GM10847 (cell line): ENCODE measurements around the gene ITGA2.

Experiments used
- POLR2A ChIP-seq: IDR thresholded peaks from 2 replicates; pipeline ENCODE4 v1.6.1; 2011; ENCODE audit not compliant: insufficient read length; ENCODE audit errors: extremely low read depth

The ITGA2 gene

GRCh38 chr5:53025487-53025886, 36.3 kb downstream of the ITGA2 start:
- no peak for TF ChIP-seq POLR2A

- no peak for TF ChIP-seq POLR2A
Observed at GRCh38 chr5:53027913-53028312, 38.8 kb downstream of the ITGA2 start.

- TF ChIP-seq POLR2A, result no peak
Observed at GRCh38 chr5:53029608-53030007, 40.5 kb downstream of the ITGA2 start.

GRCh38 chr5:53030893-53031292, 41.7 kb downstream of the ITGA2 start:
- TF ChIP-seq POLR2A, result no peak

GRCh38 chr5:53031695-53032096, 42.5 kb downstream of the ITGA2 start:
- no peak for TF ChIP-seq POLR2A

- no peak for TF ChIP-seq POLR2A
Observed at GRCh38 chr5:53032188-53032587, 43.0 kb downstream of the ITGA2 start.

DNA sequence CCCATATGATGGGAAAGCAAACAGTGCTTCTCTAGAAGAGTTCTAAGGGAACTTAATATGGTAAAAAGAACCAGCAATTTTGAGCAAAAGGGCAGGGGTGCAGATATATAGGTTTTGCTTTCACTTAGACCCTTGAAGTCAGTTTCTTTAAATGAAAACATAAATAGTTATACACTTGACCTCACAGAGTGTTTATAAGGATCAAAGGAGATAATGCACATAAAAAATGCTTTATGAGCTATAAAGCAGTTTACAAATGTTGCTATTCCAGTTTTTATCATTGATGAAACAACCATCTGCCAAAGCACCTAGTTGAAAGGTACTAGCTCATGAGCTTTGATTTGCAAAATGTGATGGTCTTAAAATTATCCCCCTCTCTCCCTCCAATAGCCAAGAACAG, 45.7 kb downstream of the ITGA2 start:
- no peak for TF ChIP-seq POLR2A

- TF ChIP-seq POLR2A, result no peak
Observed at GRCh38 chr5:53035868-53036381, 46.8 kb downstream of the ITGA2 start.

DNA sequence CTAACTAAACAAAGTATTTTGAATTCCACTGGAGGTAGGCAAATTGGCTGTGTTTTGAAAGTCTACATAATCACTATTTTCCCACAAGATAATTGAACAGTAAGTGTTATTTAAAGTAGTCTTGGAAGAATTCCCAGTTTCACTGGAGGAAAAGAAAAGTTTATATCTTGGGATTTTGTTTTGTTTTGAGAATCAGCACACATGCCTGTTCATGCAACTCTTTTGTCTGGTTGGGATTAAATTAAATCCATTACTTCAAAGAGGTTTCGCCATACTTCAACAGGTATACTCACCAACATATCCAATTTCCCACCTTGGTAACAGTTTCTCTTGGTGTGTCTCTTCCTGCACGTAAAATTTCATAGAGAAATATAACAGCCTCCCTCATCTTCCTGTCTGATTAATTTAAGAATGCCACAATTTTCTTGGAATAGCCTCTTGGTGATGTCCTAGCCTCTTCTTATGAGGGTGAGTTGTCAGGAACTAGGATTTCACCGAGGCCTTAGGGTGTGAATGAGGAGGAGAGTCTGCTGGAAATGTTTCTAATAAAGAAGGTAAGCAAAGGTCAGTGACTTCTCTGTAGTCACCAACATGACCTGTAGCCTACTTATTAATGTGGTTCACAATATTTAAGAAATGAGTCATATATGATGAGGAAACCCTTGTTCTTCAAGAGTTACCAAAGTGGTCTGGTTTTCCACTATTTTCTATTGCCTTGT, 48.1 kb downstream of the ITGA2 start:
- no peak for TF ChIP-seq POLR2A

DNA sequence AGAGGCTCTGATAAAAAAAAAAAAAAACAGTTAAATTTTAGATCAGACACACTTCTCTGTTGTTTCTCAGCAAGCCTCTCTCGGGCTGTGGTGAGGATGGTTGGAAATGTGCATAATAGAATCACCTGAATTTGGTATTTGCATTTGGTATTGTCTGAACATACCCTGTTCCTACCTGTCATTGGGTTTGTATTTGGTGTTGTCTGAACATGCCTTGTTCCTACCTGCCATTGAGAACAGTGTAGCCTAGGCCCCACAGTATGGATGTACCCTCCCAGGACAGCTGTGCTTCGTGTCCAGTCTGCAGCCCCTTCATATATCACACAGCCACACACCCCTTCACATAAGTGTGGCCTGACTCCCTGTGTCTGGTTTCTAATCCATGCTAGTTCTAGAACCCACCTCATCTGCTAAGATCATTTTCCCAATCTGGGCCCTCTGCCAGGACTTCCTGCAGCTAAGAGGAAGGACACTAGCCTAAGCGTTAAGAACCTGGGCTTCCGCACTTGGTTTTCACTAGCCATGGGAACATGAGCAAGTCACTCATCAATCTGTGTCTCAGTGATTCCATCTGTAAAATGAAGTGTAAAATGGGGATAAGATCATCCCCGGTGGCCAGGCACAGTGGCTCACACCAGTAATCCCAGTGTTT, 49.2 kb downstream of the ITGA2 start:
- TF ChIP-seq POLR2A, result no peak

GRCh38 chr5:53039855-53040254, 50.7 kb downstream of the ITGA2 start:
- TF ChIP-seq POLR2A, result no peak

DNA sequence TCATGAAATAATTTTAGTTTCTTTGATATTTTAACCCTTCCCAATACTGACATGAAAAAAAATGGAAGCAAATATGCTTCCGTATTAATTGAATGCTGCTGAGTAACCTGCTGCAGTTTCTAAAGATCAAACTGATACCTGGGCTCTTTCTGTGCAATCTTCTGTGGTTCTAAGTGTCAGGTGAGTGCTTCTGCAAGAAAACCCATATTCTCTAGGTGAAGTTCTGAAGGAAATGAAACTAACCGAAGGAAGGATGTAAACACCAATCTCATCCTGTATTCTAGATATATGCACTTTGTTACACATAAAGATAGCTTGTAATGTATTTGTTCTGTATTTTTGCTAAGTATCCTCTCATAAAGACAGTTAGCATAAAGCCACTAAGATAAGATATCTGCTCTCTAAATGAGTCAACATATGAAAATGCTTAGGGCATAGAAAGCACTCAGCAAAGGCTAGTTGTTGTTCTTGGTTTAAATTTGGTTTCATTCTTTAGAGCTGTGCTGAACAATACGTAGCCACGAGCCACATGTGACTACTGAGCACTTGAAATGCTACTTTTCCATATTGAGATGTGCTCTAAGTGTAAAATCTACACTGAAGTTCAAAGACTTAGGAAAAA, 52.0 kb downstream of the ITGA2 start:
- no peak for TF ChIP-seq POLR2A

DNA sequence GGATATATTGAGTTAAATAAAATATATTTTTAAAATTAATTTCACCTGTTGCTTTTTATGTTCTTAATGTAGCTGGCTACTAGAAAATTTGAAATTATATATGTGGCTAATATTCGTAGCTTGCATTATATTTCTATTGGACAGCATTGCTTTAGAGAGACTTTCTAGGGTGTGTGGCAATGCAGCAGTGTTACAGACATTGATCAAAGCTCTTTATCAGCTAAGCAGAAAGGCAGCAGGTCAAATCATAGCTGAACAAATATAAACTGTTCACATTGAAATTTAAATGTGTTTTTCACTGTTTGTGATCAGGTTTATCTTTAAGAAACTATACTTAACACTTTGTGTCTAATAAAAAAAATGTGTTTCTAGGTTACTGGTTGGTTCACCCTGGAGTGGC, 52.6 kb downstream of the ITGA2 start:
- TF ChIP-seq POLR2A, result no peak

DNA sequence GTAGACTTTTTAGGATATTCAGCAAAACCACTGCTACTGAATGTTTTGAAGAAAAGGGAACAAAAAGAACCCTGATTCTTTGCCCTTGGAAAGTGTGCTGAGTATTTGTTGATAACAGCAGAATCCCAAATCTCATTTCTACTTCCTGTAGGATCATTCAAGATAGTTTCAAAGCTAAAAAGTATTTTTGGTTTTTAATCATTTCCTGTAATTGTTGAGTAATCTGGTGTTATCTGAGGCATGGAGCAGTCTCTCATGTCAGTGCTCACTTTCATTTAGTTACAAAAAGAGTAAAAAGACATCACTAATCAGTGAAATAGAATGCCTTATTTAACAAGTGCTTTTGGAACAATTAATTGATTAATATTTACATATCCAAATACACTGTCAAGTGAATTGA, 56.1 kb downstream of the ITGA2 start:
- no peak for TF ChIP-seq POLR2A

DNA sequence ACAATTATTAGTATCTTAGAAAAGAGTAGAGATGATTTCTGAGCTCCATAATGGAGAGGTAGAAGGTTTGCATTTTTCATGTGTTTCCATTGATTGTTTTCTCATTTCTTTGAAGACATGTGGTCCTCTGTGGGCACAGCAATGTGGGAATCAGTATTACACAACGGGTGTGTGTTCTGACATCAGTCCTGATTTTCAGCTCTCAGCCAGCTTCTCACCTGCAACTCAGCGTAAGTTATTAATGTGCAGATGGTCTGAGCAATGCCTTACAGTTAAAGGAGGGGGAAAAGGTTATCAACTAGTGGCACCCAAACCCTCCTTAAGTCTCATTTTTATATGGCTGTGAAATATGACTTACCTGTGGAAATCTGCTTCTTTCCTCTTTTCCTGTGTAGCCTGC, 59.1 kb downstream of the ITGA2 start:
- no peak for TF ChIP-seq POLR2A

DNA sequence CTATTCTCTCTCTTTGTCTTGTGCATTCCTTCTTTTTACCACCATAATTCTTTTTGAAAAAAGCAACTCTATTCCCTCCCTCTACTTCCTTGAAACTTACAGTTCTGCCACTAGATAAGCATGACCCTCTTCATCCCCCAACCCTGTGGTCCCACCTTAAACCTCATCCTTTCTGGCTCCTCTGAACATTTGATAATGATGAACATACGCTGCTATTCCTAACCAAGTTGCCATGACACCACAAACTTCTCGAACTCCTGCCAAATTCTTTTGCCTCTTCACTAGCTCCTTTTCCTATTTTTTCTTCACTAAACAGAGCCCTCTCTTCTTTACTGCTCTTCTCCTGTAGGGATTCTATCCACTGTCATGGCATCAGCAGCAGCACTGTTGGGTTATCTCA, 63.3 kb downstream of the ITGA2 start:
- no peak for TF ChIP-seq POLR2A

GRCh38 chr5:53053364-53053763, 64.2 kb downstream of the ITGA2 start:
- no peak for TF ChIP-seq POLR2A

DNA sequence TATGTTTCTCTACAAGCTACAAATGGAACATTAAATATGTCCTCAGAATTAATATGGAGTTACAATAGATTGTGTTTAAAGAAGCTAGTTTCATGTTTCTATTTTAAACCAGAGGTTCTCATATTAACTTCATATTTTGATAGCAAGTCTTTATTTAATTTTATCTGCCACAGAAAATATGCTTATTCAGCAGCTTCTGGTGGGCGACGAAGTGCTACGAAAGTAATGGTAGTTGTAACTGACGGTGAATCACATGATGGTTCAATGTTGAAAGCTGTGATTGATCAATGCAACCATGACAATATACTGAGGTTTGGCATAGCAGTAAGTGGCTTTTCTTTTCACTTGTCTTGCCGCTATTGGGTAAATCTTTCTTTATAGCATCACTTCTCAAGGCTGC, 66.2 kb downstream of the ITGA2 start:
- TF ChIP-seq POLR2A, result no peak
